ENCODE measurements around the gene SCYL1. TPM values are rescaled to one million over a fixed set of nuclear protein-coding genes. Genes with fewer than 3 reads are reported as not detected.

The SCYL1 gene
- total and polyA plus RNA-seq, 2 donors (not counting 1 experiment from before 2014, with no cell fraction given) = 76.5 to 85.5 TPM

DNA sequence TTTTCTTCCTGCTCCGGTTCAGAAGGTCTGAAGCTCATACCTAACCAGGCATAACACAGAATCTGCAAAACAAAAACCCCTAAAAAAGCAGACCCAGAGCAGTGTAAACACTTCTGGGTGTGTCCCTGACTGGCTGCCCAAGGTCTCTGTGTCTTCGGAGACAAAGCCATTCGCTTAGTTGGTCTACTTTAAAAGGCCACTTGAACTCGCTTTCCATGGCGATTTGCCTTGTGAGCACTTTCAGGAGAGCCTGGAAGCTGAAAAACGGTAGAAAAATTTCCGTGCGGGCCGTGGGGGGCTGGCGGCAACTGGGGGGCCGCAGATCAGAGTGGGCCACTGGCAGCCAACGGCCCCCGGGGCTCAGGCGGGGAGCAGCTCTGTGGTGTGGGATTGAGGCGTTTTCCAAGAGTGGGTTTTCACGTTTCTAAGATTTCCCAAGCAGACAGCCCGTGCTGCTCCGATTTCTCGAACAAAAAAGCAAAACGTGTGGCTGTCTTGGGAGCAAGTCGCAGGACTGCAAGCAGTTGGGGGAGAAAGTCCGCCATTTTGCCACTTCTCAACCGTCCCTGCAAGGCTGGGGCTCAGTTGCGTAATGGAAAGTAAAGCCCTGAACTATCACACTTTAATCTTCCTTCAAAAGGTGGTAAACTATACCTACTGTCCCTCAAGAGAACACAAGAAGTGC lies 26.7 kb upstream of the SCYL1 start:
- Mint-ChIP-seq H3K27me3 (no peaks in the 10 kb centered on the region), H3K27ac (no peak overlapping the region), H3K4me1 (peaks cover 39% of the 10 kb centered on the region), H3K4me3 (no peak overlapping the region), H3K9me3 (ENCODE audit: insufficient read depth) (no peaks in the 10 kb centered on the region)
- TF ChIP-seq EZH2 (IDR thresholded peaks at IDR 0.05; ENCODE audit: borderline replicate concordance, insufficient read depth, low read depth, low read length, poor library complexity, severe bottlenecking) = no peak
- TF ChIP-seq, protein P1, sequence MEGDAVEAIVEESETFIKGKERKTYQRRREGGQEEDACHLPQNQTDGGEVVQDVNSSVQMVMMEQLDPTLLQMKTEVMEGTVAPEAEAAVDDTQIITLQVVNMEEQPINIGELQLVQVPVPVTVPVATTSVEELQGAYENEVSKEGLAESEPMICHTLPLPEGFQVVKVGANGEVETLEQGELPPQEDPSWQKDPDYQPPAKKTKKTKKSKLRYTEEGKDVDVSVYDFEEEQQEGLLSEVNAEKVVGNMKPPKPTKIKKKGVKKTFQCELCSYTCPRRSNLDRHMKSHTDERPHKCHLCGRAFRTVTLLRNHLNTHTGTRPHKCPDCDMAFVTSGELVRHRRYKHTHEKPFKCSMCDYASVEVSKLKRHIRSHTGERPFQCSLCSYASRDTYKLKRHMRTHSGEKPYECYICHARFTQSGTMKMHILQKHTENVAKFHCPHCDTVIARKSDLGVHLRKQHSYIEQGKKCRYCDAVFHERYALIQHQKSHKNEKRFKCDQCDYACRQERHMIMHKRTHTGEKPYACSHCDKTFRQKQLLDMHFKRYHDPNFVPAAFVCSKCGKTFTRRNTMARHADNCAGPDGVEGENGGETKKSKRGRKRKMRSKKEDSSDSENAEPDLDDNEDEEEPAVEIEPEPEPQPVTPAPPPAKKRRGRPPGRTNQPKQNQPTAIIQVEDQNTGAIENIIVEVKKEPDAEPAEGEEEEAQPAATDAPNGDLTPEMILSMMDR (IDR thresholded peaks at IDR 0.05) = no peak
- DNase-seq = no peak
- 2% methylated on average over 22 of the region's 24 CpGs for WGBS (ENCODE audit: insufficient coverage)
- H3K27me3 ChIP-seq (replicated peaks in 1 of 4; ENCODE audit: control extremely low read depth in 1 of 4, control insufficient read depth in 3 of 4, insufficient read depth in 4 of 4, low read length in 3 of 4) = no peaks in the 10 kb centered on the region
- no peaks in the 10 kb centered on the region for H3K9me3 ChIP-seq (ENCODE audit: control extremely low read depth in 1 of 3, control insufficient read depth in 2 of 3, insufficient read depth in 1 of 3, low read length in 2 of 3)
- peak overlapping the region; percentile 97 for H3K9ac ChIP-seq (ENCODE audit: low read length)
- ChIA-PET POLR2A (interaction anchor here (0.6 to 20.7 kb wide), 33 partner anchors 10 to 1158 kb away, joined by 3 to 1159 read pairs (median 7); partner anchors contain the start of genes CCDC88B, DPF2, FRMD8 and NEAT1), CTCF (interaction anchor here (0.6 to 17.5 kb wide), 18 partner anchors 10 to 168 kb away, joined by 3 to 541 read pairs (median 6); partner anchors contain the start of genes FRMD8, NEAT1, SLC25A45 and ZNRD2)
- peak overlapping the region; percentile 76 to 100 (median 93) for H3K4me3 ChIP-seq (ENCODE audit: control extremely low read depth in 1 of 5, extremely low read depth in 1 of 5, insufficient read depth in 1 of 5, low read depth in 2 of 5, low read length in 4 of 5)
- ATAC-seq (ENCODE audit: low read depth) = peak; percentile 15
- H2AFZ ChIP-seq (ENCODE audit: insufficient read depth, low read depth, low read length, poor library complexity, severe bottlenecking) = peak overlapping the region; percentile 63
- peak overlapping the region; percentile 97 for H3K4me2 ChIP-seq (replicated peaks; ENCODE audit: low read depth, low read length, poor library complexity, severe bottlenecking)
- peaks cover 23 to 45% of the 10 kb centered on the region in 2 donors for H3K4me1 ChIP-seq (ENCODE audit: control insufficient read depth in 2 of 2, insufficient read depth in 2 of 2, low read length in 2 of 2)
- peak overlapping the region; percentile 99 to 100 for H3K27ac ChIP-seq (ENCODE audit: low read length in 2 of 2)
- H3K36me3 ChIP-seq (replicated peaks in 1 of 2; ENCODE audit: control extremely low read depth in 1 of 2, control insufficient read depth in 1 of 2, extremely low read depth in 1 of 2, insufficient read depth in 2 of 2, low read length in 1 of 2) = peaks cover 1 to 34% of the 10 kb centered on the region in 2 experiments
- peaks cover 41% of the 10 kb centered on the region for H4K20me1 ChIP-seq (ENCODE audit: control insufficient read depth, insufficient read depth, low read length, poor library complexity, severe bottlenecking)
- intact Hi-C loops (cut with micrococcal nuclease) = no loop called here
- H3K79me2 ChIP-seq (ENCODE audit: control insufficient read depth, insufficient read depth, low read length) = peaks cover 83% of the 10 kb centered on the region

DNA sequence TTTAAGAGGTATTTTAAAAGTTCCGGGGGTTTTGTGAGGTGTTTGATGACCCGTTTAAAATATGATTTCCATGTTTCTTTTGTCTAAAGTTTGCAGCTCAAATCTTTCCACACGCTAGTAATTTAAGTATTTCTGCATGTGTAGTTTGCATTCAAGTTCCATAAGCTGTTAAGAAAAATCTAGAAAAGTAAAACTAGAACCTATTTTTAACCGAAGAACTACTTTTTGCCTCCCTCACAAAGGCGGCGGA lies 26.2 kb upstream of the SCYL1 start:
- Histone ChIP-seq H3K4me3 (ENCODE audit: control extremely low read depth in 1 of 5, extremely low read depth in 1 of 5, insufficient read depth in 1 of 5, low read depth in 2 of 5, low read length in 4 of 5) (peak overlapping the region; percentile 76 to 100 (median 93)), H3K4me1 (ENCODE audit: control insufficient read depth in 2 of 2, insufficient read depth in 2 of 2, low read length in 2 of 2) (peaks cover 19 to 40% of the 10 kb centered on the region in 2 donors), H4K20me1 (ENCODE audit: control insufficient read depth, insufficient read depth, low read length, poor library complexity, severe bottlenecking) (peaks cover 45% of the 10 kb centered on the region), H3K79me2 (ENCODE audit: control insufficient read depth, insufficient read depth, low read length) (peaks cover 83% of the 10 kb centered on the region), H3K27ac (ENCODE audit: low read length in 2 of 2) (peak overlapping the region; percentile 99 to 100), H2AFZ (ENCODE audit: insufficient read depth, low read depth, low read length, poor library complexity, severe bottlenecking) (peak overlapping the region; percentile 63), H3K4me2 (replicated peaks; ENCODE audit: low read depth, low read length, poor library complexity, severe bottlenecking) (peak overlapping the region; percentile 97), H3K9me3 (ENCODE audit: control extremely low read depth in 1 of 3, control insufficient read depth in 2 of 3, insufficient read depth in 1 of 3, low read length in 2 of 3) (no peaks in the 10 kb centered on the region), H3K36me3 (replicated peaks in 1 of 2; ENCODE audit: control extremely low read depth in 1 of 2, control insufficient read depth in 1 of 2, extremely low read depth in 1 of 2, insufficient read depth in 2 of 2, low read length in 1 of 2) (peaks cover 1 to 38% of the 10 kb centered on the region in 2 experiments), H3K9ac (ENCODE audit: low read length) (peak overlapping the region; percentile 97), H3K27me3 (replicated peaks in 1 of 4; ENCODE audit: control extremely low read depth in 1 of 4, control insufficient read depth in 3 of 4, insufficient read depth in 4 of 4, low read length in 3 of 4) (no peaks in the 10 kb centered on the region)
- ATAC-seq (ENCODE audit: low read depth) = no peak
- ChIA-PET CTCF (interaction anchor here (1.0 to 17.5 kb wide), 10 partner anchors 9 to 115 kb away, joined by 3 to 541 read pairs (median 20); partner anchors contain the start of genes FRMD8, NEAT1 and SLC25A45), POLR2A (interaction anchor here (0.7 to 20.7 kb wide), 21 partner anchors 9 to 727 kb away, joined by 3 to 1159 read pairs (median 12); partner anchors contain the start of genes DPF2, FRMD8, NEAT1 and SCYL1)
- H3K27me3 Mint-ChIP-seq = no peaks in the 10 kb centered on the region
- no peaks in the 10 kb centered on the region for H3K9me3 Mint-ChIP-seq (ENCODE audit: insufficient read depth)
- H3K4me1 Mint-ChIP-seq = peaks cover 36% of the 10 kb centered on the region
- H3K4me3 Mint-ChIP-seq = no peak overlapping the region
- WGBS (ENCODE audit: insufficient coverage) = 0% methylated on average over 2 of the region's 6 CpGs
- TF ChIP-seq, protein P1 (IDR thresholded peaks at IDR 0.05) = no peak
- no peak for TF ChIP-seq EZH2 (IDR thresholded peaks at IDR 0.05; ENCODE audit: borderline replicate concordance, insufficient read depth, low read depth, low read length, poor library complexity, severe bottlenecking)
- no peak for DNase-seq
- no peak overlapping the region for H3K27ac Mint-ChIP-seq
- intact Hi-C loops (cut with micrococcal nuclease) = no loop called here

Measured in B cell (primary cell).